ENCODE data around the gene ULBP2.
A peak's percentile ranks its signal among the peaks of the same experiment; 100 is the strongest.

ULBP2 gene

GRCh38 chr6:149960488-149960887, 18.7 kb downstream of the ULBP2 start:
- no peak for TF ChIP-seq CTCF (IDR thresholded peaks at IDR 0.05; ENCODE audit: low read depth, low read length, missing control alignments)
- DNase-seq, result no peak
- in situ Hi-C loops (cut with HindIII; ENCODE audit: low pct_ligation_motif_present, low sequenced_read_pairs), result no loop called here
- peaks cover 38% of the 10 kb centered on the region for H3K27me3 ChIP-seq (replicated peaks)
- H3K27ac ChIP-seq, result no peak overlapping the region
- H3K36me3 ChIP-seq (replicated peaks), result no peaks in the 10 kb centered on the region
- H3K4me3 ChIP-seq (ENCODE audit: low read depth, low read length), result no peak overlapping the region

- peaks cover 29% of the 10 kb centered on the region for H3K27me3 ChIP-seq (replicated peaks)
- TF ChIP-seq CTCF (IDR thresholded peaks at IDR 0.05; ENCODE audit: low read depth, low read length, missing control alignments), result peak; percentile 16
- no peak for DNase-seq
- H3K36me3 ChIP-seq (replicated peaks), result no peaks in the 10 kb centered on the region
- no peak overlapping the region for H3K4me3 ChIP-seq (ENCODE audit: low read depth, low read length)
- in situ Hi-C loops (cut with HindIII; ENCODE audit: low pct_ligation_motif_present, low sequenced_read_pairs), result no loop called here
- H3K27ac ChIP-seq, result no peak overlapping the region
Measured at GRCh38 chr6:149961728-149962425, 20.1 kb downstream of the ULBP2 start.

GRCh38 chr6:149962461-149963211, 20.8 kb downstream of the ULBP2 start:
- Histone ChIP-seq H3K27me3 (replicated peaks) (peaks cover 25% of the 10 kb centered on the region), H3K36me3 (replicated peaks) (no peaks in the 10 kb centered on the region), H3K4me3 (ENCODE audit: low read depth, low read length) (peak overlapping the region; percentile 49), H3K27ac (no peak overlapping the region)
- DNase-seq, result no peak
- in situ Hi-C loops (cut with HindIII; ENCODE audit: low pct_ligation_motif_present, low sequenced_read_pairs), result no loop called here
- TF ChIP-seq CTCF (IDR thresholded peaks at IDR 0.05; ENCODE audit: low read depth, low read length, missing control alignments), result no peak

GRCh38 chr6:149963212-149963461, 21.3 kb downstream of the ULBP2 start:
- TF ChIP-seq CTCF (IDR thresholded peaks at IDR 0.05; ENCODE audit: low read depth, low read length, missing control alignments), result no peak
- in situ Hi-C loops (cut with HindIII; ENCODE audit: low pct_ligation_motif_present, low sequenced_read_pairs), result no loop called here
- H3K36me3 ChIP-seq (replicated peaks), result no peaks in the 10 kb centered on the region
- H3K4me3 ChIP-seq (ENCODE audit: low read depth, low read length), result peak overlapping the region; percentile 49
- H3K27me3 ChIP-seq (replicated peaks), result peaks cover 20% of the 10 kb centered on the region
- peak; percentile 35 for DNase-seq
- H3K27ac ChIP-seq, result no peak overlapping the region

- no peaks in the 10 kb centered on the region for H3K36me3 ChIP-seq (replicated peaks)
- peak within 1 kb of the TSS; percentile 49 for H3K4me3 ChIP-seq (ENCODE audit: low read depth, low read length)
- DNase-seq, result peak; percentile 62
- in situ Hi-C loops (cut with HindIII; ENCODE audit: low pct_ligation_motif_present, low sequenced_read_pairs), result no loop called here
- TF ChIP-seq CTCF (IDR thresholded peaks at IDR 0.05; ENCODE audit: low read depth, low read length, missing control alignments), result peak; percentile 38
- no peak within 1 kb of the TSS for H3K27ac ChIP-seq
- peaks cover 20% of the 10 kb centered on the region for H3K27me3 ChIP-seq (replicated peaks)
Measured at GRCh38 chr6:149963462-149964307, 21.9 kb downstream of the ULBP2 start, which contains the start of gene ULBP1. Gene ULBP1 (plus strand): TSS chr6:149963943. CDS start chr6:149964050, 107 bp downstream.

Measured in brain microvascular endothelial cell (primary cell).